ENCODE measurements around the gene FLNB. TPM values are rescaled to one million over a fixed set of nuclear protein-coding genes. Genes with fewer than 3 reads are reported as not detected.
"Not testable (repeated sequence)": the region's sequence is repeated elsewhere in the genome, so short reads cannot be mapped to it uniquely, and the experiment has no call there.

The FLNB gene
- total RNA-seq, 2 donors from 2014 or later, result 28.0 to 94.4 TPM

DNA sequence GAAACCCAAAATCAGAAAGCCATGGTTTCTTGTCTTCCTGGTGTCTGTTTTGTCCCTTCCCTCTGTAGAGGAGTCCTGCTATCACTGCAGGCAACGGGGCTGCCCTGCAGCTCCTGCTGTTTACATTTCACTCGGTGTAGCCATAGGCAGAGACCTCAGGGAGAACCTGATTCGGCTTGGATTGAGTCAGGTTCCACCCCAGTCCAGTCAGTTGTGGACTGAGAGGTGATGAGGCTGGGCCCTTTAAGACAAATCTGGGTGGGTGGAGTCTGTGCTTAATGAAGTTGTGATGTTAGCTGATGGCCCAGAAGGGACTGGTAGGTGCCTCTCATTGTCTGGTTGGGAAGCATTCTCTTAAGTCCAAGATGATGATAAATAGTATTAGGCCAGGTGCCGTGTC lies 35.7 kb downstream of the FLNB start:
- intact Hi-C loops (cut with DNase I), result no loop called here
- no peak for ATAC-seq
- no peak for DNase-seq

GRCh38 chr3:58044691-58045483 lies 36.7 kb downstream of the FLNB start:
- DNase-seq (peak; percentile 45), ATAC-seq (peak; percentile 66 to 79)

DNA sequence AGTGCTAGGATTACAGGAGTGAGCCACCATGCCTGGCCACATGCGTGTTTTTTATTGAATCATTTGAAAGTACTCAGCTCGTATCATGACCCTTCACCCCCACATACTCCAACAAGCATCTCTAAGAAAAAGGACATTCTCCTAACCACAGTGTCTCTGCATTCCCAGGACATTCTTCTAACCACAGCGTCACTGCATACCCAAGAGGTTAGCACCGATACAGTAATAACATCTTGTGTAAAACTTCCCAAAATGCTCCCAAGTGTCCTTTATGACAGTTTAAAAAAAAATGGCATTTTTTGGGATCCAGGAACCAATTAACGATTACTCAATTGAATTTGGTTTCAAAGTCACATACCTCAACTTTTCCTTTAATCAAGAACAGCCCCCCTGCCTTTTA lies 39.6 kb downstream of the FLNB start:
- DNase-seq, result no peak
- ATAC-seq, result no peak
- intact Hi-C loops (cut with DNase I), result no loop called here

More at GRCh38 chr3:58044691-58045483, 36.7 kb downstream of the FLNB start:
- intact Hi-C loops (cut with DNase I), result no loop called here

GRCh38 chr3:58048301-58048700 lies 40.1 kb downstream of the FLNB start:
- DNase-seq, result peak; percentile 72
- intact Hi-C loops (cut with DNase I), result no loop called here

DNA sequence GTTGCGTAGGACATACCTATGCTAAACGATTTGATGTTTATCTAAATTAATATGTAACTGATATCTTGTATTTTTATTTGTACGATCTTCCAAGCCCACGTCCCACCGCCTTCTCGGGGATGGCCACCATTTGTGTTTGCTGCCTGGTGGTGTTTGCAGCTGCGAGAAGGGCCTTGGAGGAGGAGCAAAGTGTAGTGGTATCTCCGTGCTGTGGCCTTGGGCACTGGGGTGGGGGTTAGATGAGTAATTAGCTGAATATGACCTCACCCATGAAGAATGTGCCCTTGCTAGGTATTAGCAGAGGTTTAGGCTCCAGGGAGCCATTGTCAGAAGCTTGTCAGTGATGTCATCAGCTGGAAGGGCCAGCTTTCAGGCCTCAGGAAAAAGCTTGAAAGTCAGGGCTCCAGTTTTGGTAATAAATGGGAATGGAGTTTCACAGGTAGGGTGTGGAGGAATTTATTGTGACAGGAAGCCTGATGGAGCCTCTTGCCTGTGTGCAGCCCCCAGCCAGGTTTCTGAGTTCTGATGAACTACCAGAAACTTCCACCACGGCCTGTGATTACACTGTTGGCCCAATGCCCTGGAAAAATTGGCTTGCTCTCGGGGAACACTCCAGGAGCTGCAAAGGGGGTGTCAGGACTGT lies 41.0 kb downstream of the FLNB start:
- ATAC-seq, result peak; percentile 36 to 75
- peak; percentile 61 for DNase-seq
- intact Hi-C loops (cut with DNase I), result no loop called here

More at GRCh38 chr3:58048301-58048700, 40.1 kb downstream of the FLNB start:
- peak; percentile 3 to 27 for ATAC-seq

- no peak for ATAC-seq
- intact Hi-C loops (cut with DNase I), result no loop called here
- no peak for DNase-seq
These were observed 43.0 kb downstream of the FLNB start for GRCh38 chr3:58051196-58051595.

DNA sequence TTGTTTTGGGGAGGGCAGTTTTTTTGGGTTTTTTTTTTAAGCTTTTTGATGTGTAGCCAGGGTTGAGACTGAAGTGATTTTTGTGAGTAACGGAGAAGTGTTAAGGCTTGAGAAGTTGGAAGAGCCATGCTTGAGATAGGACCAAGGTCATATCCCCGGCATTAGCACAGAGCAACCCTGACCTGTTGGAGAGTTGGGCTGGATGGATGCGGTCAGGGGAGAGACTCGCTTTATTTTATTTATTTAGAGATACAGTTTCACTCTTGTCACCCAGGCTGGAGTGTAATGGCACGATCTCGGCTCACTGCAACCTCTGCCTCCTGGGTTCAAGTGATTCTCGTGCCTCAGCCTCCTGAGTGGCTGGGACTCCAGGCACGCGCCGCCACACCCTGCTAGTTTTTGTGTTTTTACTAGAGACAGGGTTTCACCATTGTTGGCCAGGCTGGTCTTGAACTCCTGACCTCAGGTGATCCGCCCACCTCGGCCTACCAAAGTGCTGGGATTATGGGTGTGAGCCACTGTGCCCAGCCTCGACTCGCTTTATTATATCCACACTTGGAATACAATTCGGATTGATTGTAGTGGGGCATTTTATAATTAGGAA lies 43.5 kb downstream of the FLNB start:
- intact Hi-C loops (cut with DNase I); ATAC-seq; DNase-seq: not testable (repeated sequence)

DNA sequence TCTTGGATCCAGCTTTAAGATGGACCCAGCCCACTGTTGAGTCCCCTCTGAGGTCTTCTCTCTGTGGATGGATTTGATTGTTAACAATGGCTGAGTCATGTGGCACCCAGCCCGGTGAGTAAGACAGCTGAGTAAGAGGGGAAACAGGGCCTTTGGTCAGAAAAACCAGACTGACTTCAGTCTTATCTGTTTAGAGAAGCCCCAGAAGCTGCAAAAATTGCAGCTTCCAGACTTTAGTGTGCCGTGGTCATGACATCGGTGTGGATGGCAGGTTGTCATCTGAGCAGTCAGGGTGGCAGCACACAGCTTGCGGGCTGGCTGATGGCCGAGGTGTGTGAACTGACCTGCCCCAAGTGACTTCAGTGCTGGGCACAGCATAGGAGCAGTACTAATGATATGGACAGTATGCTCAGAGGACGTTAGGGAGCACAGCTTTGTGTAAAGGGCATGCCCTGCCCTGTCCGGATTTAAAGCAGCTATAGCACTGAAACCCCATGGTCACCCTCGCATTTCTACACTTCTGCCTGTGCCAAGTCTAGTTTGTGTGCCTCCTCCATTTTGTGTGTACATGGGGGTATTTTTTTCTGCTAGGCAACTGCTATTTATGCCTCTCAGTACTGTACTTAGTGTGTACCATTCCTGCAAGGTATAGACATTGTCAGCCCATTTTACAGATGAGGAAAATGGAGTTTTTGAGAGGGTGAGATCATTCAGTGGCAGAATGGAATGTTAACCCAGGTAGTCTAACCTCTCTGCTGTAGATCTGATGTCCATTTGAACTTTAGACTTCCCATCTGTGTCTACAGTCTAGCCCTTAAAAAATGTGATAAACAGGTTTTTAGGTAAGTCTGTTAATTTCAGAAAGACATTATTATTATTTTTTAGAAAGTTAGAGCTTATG lies 44.4 kb downstream of the FLNB start:
- intact Hi-C loops (cut with DNase I), result no loop called here
- DNase-seq (peak; percentile 93), ATAC-seq (peak; percentile 75 to 90)

GRCh38 chr3:58054652-58055051 lies 46.4 kb downstream of the FLNB start:
- DNase-seq (no peak), ATAC-seq (no peak)
- intact Hi-C loops (cut with DNase I), result no loop called here

DNA sequence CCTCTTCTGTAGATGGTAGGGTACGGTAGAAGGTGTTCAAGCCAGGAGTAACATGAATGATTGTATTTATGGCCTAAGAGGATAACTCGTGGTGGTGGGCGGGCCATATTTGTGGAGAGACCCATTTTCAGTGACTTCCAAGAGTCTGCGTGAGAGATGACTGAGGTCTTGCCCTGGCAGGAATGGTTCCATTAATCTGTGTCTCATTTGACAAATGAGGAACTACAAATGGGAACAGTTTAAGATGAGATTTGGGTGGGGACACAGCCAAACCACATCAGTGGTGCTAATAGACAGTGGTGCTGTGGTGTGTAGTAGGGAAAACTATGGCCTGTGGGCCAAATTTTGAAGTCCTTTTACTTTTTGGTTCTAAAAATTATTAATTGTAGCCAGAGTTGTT lies 47.1 kb downstream of the FLNB start:
- ATAC-seq (no peak), DNase-seq (no peak)
- intact Hi-C loops (cut with DNase I), result no loop called here

DNA sequence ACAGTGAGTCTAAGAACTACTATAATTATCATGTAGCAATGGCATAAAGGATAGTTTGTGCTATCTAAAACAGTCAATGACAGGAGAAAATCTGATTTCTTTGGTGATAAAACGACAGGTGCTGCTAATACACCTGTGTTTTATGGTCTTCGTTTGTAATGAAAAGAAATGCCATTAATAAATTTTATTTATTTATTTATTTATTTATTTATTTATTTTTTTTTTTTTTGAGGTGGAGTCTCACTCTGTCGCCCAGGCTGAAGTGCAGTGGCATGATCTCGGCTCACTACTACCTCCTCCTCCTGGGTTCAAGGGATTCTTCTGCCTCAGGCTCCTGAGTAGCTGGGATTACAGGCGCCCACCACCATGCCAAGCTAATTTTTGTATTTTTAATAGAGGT lies 47.7 kb downstream of the FLNB start:
- DNase-seq; ATAC-seq; intact Hi-C loops (cut with DNase I): not testable (repeated sequence)

- no peak for DNase-seq
- peak in 1 of 2 donors; percentile 35 for ATAC-seq
- intact Hi-C loops (cut with DNase I), result no loop called here
These were observed 50.4 kb downstream of the FLNB start for GRCh38 chr3:58058361-58059263.

DNA sequence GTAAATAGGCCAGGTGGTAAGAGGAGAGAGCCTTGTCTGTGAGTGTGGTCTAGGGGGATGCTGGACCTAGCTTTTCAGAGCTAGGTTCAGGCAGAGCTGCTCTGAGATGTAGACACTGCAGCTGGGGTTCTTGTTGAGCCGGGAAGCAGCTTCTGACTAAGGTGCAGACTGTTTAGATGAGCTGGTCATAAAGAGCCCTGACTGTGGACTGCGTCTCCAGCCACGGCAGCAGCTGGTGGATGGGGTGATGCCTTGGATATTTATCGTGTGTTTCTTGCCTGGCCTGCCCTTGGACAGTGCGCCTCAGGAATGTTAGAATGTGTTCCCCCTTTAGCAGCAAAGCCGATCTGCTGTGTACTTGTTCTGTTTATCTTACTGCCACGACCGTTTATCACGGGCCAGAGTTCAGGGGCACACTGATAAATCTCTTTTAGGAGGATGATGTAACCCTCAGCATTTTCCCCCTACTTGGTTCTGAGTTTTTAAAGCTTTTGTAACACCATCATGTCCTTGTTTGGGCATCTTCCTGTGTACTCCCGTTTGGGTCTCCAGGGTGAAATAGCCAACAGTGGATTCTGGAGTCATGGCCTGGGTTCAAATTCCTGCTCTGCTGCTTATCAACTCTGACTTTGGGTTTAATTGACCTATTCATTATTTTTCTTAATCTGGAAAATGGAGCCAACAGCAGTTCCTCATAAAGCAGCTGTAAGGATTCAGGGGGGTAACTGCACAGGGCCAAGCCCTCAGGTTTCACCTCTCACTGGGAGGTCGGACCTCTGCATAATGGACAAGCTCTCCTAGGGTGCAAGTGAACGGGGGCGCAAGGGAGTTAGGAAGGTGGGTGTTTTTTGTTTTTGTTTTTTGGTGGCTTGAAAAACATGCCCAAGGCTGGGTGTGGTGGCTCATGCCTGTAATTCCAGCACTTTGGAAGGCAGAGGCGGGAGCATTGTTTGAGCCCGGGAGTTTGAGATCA lies 51.4 kb downstream of the FLNB start:
- intact Hi-C loops (cut with DNase I), result no loop called here
- peak; percentile 78 to 82 for ATAC-seq
- peak; percentile 27 for DNase-seq

GRCh38 chr3:58062472-58062871 lies 54.2 kb downstream of the FLNB start:
- intact Hi-C loops (cut with DNase I), result no loop called here
- ATAC-seq (peak in 1 of 2 donors; percentile 26), DNase-seq (no peak)

- intact Hi-C loops (cut with DNase I), result no loop called here
- ATAC-seq, result peak in 1 of 2 donors; percentile 7
- DNase-seq, result peak; percentile 39
These were observed 55.0 kb downstream of the FLNB start for GRCh38 chr3:58063022-58063815.

DNA sequence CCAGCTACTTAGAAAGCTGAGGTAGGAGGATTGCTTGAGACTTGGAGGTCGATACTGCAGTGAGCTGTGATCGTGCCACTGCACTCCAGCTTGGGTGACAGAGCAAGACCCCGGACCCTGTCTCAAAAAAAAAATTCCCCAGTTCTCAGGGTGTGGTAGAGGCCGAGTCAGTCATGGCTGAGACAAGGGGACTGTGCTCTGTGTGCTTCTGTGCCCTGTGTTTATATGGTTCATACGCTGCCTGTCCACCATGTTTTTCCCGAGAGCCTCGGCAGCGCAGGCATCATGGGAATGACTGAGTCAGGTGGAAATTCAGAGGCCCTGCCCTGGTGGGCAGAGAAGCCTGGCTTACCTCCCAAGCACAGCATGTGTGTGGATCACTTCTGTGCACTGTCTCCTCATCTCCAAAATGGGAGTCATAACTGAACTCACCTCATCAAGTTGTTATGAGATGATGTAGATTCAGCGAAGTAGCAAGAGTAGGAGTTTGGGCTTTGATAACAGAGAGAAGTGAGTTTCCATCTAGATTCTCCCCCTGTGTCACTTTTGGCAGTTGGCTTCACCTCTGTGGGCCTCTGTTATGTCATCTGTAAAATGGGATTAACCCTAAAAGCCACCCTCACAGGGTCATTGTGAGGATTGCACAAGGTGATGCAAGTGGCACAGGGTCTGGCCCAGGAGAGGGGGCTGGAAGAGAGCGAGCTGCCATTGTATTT lies 56.9 kb downstream of the FLNB start:
- intact Hi-C loops (cut with DNase I), result no loop called here
- DNase-seq (no peak), ATAC-seq (no peak)
